K562 (cell line): ENCODE measurements around the gene KRT72. TPM values are rescaled to one million over a fixed set of nuclear protein-coding genes. Genes with fewer than 3 reads are reported as not detected.

ENCODE experiments used
- ATAC-seq: fragments of 200-7000 bp; cut with Tn5 transposase; 3 replicates; pipeline ENCODE4 v1.9.1; 2020; ENCODE audit warnings: moderate library complexity
- BruUV-seq: library from RNA; stranded (reverse); fragments of 400-500 nt; replicated peaks from 2 replicates; lab custom pipeline; 2021; lab: Mats Ljungman, UMichigan
- CTCF ChIA-PET: fragments of 300-600 bp; formaldehyde crosslinking; extraction: SDS; loops from one replicate; lab custom pipeline; 2021; ENCODE audit warnings: low intra/inter-chr PET ratio; lab: Yijun Ruan, JAX
- POLR2A ChIA-PET: fragments of 300-600, 350-650 bp; sonication (Branson Sonifier 250); formaldehyde crosslinking; extraction: SDS; loops from one replicate; lab custom pipeline; 2021; ENCODE audit warnings: antibody characterized with exemption, inconsistent platforms; lab: Yijun Ruan, JAX
- DNase-seq, 4 experiments: peaks; one replicate each; pipeline versions ENCODE4 v3.0.0 to v3.0.0-alpha.2; 2011 to 2018; ENCODE audit warnings: low spot score in 3 of 4, mixed read lengths in 3 of 4; ENCODE audit errors: extremely low read depth in 1 of 4
- FAIRE-seq: peaks from 2 replicates; lab custom pipeline; 2011; peaks lifted over from hg19 to GRCh38; lab: Jason Lieb, UNC
- H2AFZ ChIP-seq: 2 replicates; pipeline ENCODE4 v1.6.0; 2011; ENCODE audit warnings: low read depth, low read length, control low read depth, inconsistent platforms
- H3K27ac ChIP-seq: fragments of 200-600 bp; 3 replicates; pipeline ENCODE4 v1.8.0; 2011; ENCODE audit warnings: low read depth, mild to moderate bottlenecking, control low read depth, inconsistent platforms, low read length, moderate library complexity, mixed read lengths; ENCODE audit errors: extremely low read depth
- H3K27me3 ChIP-seq, 2 experiments: fragments of 300-600 bp in 1 of 2; 2 replicates in 1 of 2; 3 replicates in 1 of 2; pipeline versions ENCODE4 v1.6.0 to v1.8.0; 2011; ENCODE audit warnings: inconsistent platforms in 2 of 2, low read length in 2 of 2, mild to moderate bottlenecking in 1 of 2, mixed read lengths in 1 of 2, moderate library complexity in 1 of 2; ENCODE audit not compliant: control insufficient read depth in 2 of 2, insufficient read depth in 2 of 2
- H3K36me3 ChIP-seq: fragments of 300-600 bp; 3 replicates; pipeline ENCODE4 v1.8.0; 2011; ENCODE audit warnings: mild to moderate bottlenecking, low read length, inconsistent platforms; ENCODE audit not compliant: control insufficient read depth, insufficient read depth
- H3K4me1 ChIP-seq, 2 experiments: fragments of 200-600 bp in 1 of 2; replicated peaks in 1 of 2; 2 replicates in 1 of 2; 3 replicates in 1 of 2; pipeline versions ENCODE4 v1.5.1 to v1.8.0; 2011; ENCODE audit warnings: inconsistent platforms in 2 of 2, low read length in 2 of 2, mild to moderate bottlenecking in 1 of 2, mixed read lengths in 1 of 2, moderate library complexity in 1 of 2; ENCODE audit not compliant: control insufficient read depth in 2 of 2, insufficient read depth in 2 of 2
- H3K4me2 ChIP-seq: 2 replicates; pipeline ENCODE4 v1.6.1; 2011; ENCODE audit warnings: low read length, control low read depth, inconsistent platforms, mixed read lengths; ENCODE audit not compliant: insufficient read depth
- H3K4me3 ChIP-seq: fragments of 200-600 bp; sonication (generic), shearing (Covaris generic); 2 replicates; pipeline ENCODE4 v1.5.1; 2016; ENCODE audit warnings: control low read depth, inconsistent platforms
- H3K79me2 ChIP-seq: fragments of 200-600 bp; 3 replicates; pipeline ENCODE4 v1.8.0; 2011; ENCODE audit warnings: low read length, inconsistent platforms; ENCODE audit not compliant: control insufficient read depth, insufficient read depth
- H3K9ac ChIP-seq, 2 experiments: 2 replicates each; pipeline versions ENCODE4 v1.6.0 to v1.6.1; 2011; ENCODE audit warnings: low read depth in 2 of 2, low read length in 2 of 2, control low read depth in 1 of 2, inconsistent platforms in 1 of 2, mild to moderate bottlenecking in 1 of 2, mixed read lengths in 1 of 2; ENCODE audit not compliant: insufficient read depth in 1 of 2
- H3K9me1 ChIP-seq: one replicate; pipeline ENCODE4 v1.6.0; 2011; ENCODE audit warnings: inconsistent platforms, mild to moderate bottlenecking, low read length, moderate library complexity; ENCODE audit not compliant: control insufficient read depth, insufficient read depth
- H3K9me3 ChIP-seq: replicated peaks from 2 replicates; pipeline ENCODE4 v1.5.1; 2011; ENCODE audit warnings: low read depth, low read length, inconsistent platforms; ENCODE audit not compliant: control insufficient read depth, insufficient read depth
- H4K20me1 ChIP-seq: replicated peaks from 2 replicates; pipeline ENCODE4 v1.6.1; 2011; ENCODE audit warnings: low read length, inconsistent platforms, mixed read lengths; ENCODE audit not compliant: control insufficient read depth, insufficient read depth
- PHB ChIP-seq: fragments of 250-450 bp; sonication (Bioruptor Pico); IDR thresholded peaks from 2 replicates; pipeline ENCODE4 v1.5.0; 2021
- SLC30A9 ChIP-seq: fragments of 250-450 bp; sonication (Bioruptor Pico); IDR thresholded peaks from 2 replicates; pipeline ENCODE4 v1.8.0; 2022; ENCODE audit warnings: mild to moderate bottlenecking, moderate library complexity
- SUPT5H ChIP-seq: fragments of 450-650 bp; IDR thresholded peaks from 2 replicates; pipeline ENCODE4 v1.6.1; 2016
- TEAD1 ChIP-seq, 2 experiments: fragments of 450-650 bp in 1 of 2; sonication (generic) in 1 of 2; formaldehyde crosslinking; IDR thresholded peaks; 2 replicates each; pipeline versions ENCODE4 v1.4.0 to v1.8.0; 2020 to 2022; ENCODE audit warnings: mild to moderate bottlenecking in 2 of 2, missing genetic modification reagents in 1 of 2
- ZEB2 ChIP-seq: fragments of 450-650 bp; IDR thresholded peaks from 2 replicates; pipeline ENCODE4 v1.6.1; 2016
- ZFP36 ChIP-seq: fragments of 150-350 bp; IDR thresholded peaks from 2 replicates; pipeline ENCODE4 v1.6.1; 2018; ENCODE audit warnings: low read length, low read depth; ENCODE audit not compliant: partially characterized antibody
- ZNF24 ChIP-seq: fragments of 450-650 bp; IDR thresholded peaks from 2 replicates; pipeline ENCODE4 v1.6.1; 2016
- ZNF347 ChIP-seq: fragments of 450-650 bp; formaldehyde crosslinking; IDR thresholded peaks from 2 replicates; pipeline ENCODE4 v1.4.0; 2020; ENCODE audit warnings: low read depth, mild to moderate bottlenecking, moderate library complexity
- ZNF785 ChIP-seq: fragments of 250-450 bp; sonication (Bioruptor Pico); IDR thresholded peaks from 2 replicates; pipeline ENCODE4 v1.4.0; 2020; ENCODE audit warnings: mild to moderate bottlenecking
- WGBS: fragments of 100-300 bp; shearing (Covaris generic); methylation state at CpG from one replicate; pipeline ENCODE4 v1.1.6; 2016; ENCODE audit warnings: low coverage, mixed read lengths; ENCODE audit not compliant: insufficient coverage; ENCODE audit errors: missing lambda C conversion rate; 5-methylcytosine and 5-hydroxymethylcytosine counted together
- in situ Hi-C: fragments of 300-500 bp; cut with MboI; formaldehyde crosslinking; loops from 4 replicates; pipeline ENCODE4 v1.15.0; 2018; ENCODE audit warnings: inconsistent platforms, mixed read lengths
- intact Hi-C: fragments of 100-400 bp; cut with micrococcal nuclease; formaldehyde crosslinking; loops from 2 replicates; pipeline ENCODE4 v1.14.2; 2022
- polyA plus RNA-seq, 8 experiments: library from polyadenylated mRNA; depleted of rRNA in 4 of 8; stranded (reverse) in 5 of 8; unstranded in 3 of 8; fragments of >200 nt; fragmentation: Nextera tagmentation in 2 of 8; fragmentation: Illumina TruSeq in 1 of 8; extraction: Ambion mirVana in 2 of 8; extraction: Trizol in 1 of 8; gene quantifications; 2 replicates each; pipeline versions ENCODE4 v1.2.1 to v1.2.3, GENCODE V29; 2011 to 2014; ENCODE audit warnings: inconsistent platforms in 1 of 8, missing spikeins in 1 of 8
- total RNA-seq, 7 experiments: library from RNA; depleted of rRNA in 6 of 7; stranded (reverse); fragments of >200 nt in 6 of 7; fragmentation: Illumina TruSeq in 2 of 7; extraction: Trizol in 2 of 7; gene quantifications; 2 replicates each; pipeline versions ENCODE4 v1.2.1 to v1.2.3, GENCODE V29; 2011 to 2021; ENCODE audit warnings: low replicate concordance in 1 of 7
- TF ChIP-seq, protein P1 (sequence below): fragments of 450-650 bp; conservative IDR thresholded peaks from 2 replicates; pipeline ENCODE4 v1.6.1; 2016; ENCODE audit warnings: missing genetic modification characterization, low read depth, mild to moderate bottlenecking, control low read depth, missing compliant biosample characterization
- TF ChIP-seq, protein P2 (sequence below): sonication (generic); formaldehyde crosslinking; IDR thresholded peaks from 2 replicates; pipeline ENCODE4 v1.8.1; 2023; ENCODE audit warnings: mild to moderate bottlenecking, missing genetic modification reagents
- TF ChIP-seq, protein P3 (sequence below): fragments of 450-650 bp; formaldehyde crosslinking; conservative IDR thresholded peaks from 2 replicates; pipeline ENCODE4 v1.4.0; 2022; ENCODE audit warnings: mild to moderate bottlenecking, missing genetic modification characterization

Gene KRT72
- total and polyA plus RNA-seq, 9 of the 15 experiments (the other 6 are each of a cell fraction or from before 2014, with no cell fraction given): not detected

DNA sequence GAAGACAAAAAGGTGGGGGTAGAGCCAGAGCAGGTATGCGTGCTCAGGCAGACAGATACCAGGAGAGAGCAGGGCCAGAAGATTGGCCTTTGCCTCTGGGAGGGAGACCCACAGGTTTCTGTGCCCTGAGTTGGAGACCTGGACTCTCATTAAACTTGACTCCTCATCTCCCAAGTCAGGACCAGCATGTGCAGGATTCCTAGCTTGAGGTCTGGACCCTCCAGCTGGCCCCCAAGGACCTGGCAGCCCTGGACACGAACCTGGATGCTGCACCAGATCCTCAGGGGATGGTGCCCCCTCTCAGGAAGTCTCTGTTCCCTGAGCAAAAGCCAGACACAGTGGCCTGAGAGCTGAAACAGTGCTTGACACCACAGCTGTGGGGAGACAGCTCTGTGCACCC, 27.6 kb upstream of the KRT72 start (continued):
- TF ChIP-seq, protein P1, sequence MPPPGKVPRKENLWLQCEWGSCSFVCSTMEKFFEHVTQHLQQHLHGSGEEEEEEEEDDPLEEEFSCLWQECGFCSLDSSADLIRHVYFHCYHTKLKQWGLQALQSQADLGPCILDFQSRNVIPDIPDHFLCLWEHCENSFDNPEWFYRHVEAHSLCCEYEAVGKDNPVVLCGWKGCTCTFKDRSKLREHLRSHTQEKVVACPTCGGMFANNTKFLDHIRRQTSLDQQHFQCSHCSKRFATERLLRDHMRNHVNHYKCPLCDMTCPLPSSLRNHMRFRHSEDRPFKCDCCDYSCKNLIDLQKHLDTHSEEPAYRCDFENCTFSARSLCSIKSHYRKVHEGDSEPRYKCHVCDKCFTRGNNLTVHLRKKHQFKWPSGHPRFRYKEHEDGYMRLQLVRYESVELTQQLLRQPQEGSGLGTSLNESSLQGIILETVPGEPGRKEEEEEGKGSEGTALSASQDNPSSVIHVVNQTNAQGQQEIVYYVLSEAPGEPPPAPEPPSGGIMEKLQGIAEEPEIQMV (tag): no peak
- TF ChIP-seq ZNF785 (no peak), SUPT5H (no peak), ZNF347 (CRISPR knock-in tag) (no peak), ZNF24 (no peak), ZEB2 (no peak), ZFP36 (no peak), PHB (CRISPR knock-in tag) (no peak)

DNA sequence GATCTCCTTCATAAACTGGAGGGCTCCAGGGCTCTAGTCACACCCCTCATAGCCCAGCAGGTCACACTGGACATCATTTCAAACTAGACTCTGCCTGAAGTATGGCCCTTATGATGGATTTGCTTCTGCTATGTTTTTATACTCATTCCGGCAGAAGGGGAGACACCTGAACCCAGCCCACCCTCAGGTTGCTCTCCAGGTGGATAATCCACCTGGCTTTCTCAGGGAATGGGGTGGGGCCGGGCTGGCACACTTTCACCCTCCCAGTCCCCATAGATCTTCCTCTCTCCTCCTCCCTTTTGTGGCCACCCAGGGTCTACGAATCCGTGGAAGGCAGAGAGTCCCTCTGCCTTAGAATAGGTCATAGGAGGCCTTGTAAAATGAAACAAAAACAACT, 26.8 kb upstream of the KRT72 start:
- no peak overlapping the region for H3K9ac ChIP-seq
- H3K4me2 ChIP-seq: no peak overlapping the region
- H3K79me2 ChIP-seq: no peaks in the 10 kb centered on the region
- in situ Hi-C loops (no loop called here), intact Hi-C loops (no loop called here)
- H3K4me3 ChIP-seq: no peak overlapping the region
- 48% methylated on average over 4 of the region's 4 CpGs for WGBS
- ChIA-PET CTCF (no interaction called here), POLR2A (no interaction called here)
- no peaks in the 10 kb centered on the region for H4K20me1 ChIP-seq
- no peak overlapping the region for H3K27ac ChIP-seq
- H3K4me1 ChIP-seq: peaks cover 4 to 29% of the 10 kb centered on the region in 2 experiments
- no peaks in the 10 kb centered on the region for H3K9me1 ChIP-seq
- FAIRE-seq (no peak), ATAC-seq (no peak), DNase-seq (no peak)
- no peak overlapping the region for H2AFZ ChIP-seq
- TF ChIP-seq, protein P2, sequence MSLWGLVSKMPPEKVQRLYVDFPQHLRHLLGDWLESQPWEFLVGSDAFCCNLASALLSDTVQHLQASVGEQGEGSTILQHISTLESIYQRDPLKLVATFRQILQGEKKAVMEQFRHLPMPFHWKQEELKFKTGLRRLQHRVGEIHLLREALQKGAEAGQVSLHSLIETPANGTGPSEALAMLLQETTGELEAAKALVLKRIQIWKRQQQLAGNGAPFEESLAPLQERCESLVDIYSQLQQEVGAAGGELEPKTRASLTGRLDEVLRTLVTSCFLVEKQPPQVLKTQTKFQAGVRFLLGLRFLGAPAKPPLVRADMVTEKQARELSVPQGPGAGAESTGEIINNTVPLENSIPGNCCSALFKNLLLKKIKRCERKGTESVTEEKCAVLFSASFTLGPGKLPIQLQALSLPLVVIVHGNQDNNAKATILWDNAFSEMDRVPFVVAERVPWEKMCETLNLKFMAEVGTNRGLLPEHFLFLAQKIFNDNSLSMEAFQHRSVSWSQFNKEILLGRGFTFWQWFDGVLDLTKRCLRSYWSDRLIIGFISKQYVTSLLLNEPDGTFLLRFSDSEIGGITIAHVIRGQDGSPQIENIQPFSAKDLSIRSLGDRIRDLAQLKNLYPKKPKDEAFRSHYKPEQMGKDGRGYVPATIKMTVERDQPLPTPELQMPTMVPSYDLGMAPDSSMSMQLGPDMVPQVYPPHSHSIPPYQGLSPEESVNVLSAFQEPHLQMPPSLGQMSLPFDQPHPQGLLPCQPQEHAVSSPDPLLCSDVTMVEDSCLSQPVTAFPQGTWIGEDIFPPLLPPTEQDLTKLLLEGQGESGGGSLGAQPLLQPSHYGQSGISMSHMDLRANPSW (CRISPR knock-in tag): no peak
- TF ChIP-seq TEAD1 (CRISPR knock-in tag; IDR thresholded peaks at IDR 0.05) (no peak), SLC30A9 (no peak)
- TF ChIP-seq, protein P3, sequence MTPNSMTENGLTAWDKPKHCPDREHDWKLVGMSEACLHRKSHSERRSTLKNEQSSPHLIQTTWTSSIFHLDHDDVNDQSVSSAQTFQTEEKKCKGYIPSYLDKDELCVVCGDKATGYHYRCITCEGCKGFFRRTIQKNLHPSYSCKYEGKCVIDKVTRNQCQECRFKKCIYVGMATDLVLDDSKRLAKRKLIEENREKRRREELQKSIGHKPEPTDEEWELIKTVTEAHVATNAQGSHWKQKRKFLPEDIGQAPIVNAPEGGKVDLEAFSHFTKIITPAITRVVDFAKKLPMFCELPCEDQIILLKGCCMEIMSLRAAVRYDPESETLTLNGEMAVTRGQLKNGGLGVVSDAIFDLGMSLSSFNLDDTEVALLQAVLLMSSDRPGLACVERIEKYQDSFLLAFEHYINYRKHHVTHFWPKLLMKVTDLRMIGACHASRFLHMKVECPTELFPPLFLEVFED (CRISPR knock-in tag): no peak
- no peaks in the 10 kb centered on the region for H3K36me3 ChIP-seq
- H3K27me3 ChIP-seq: no peaks in the 10 kb centered on the region
- no TSS peak for BruUV-seq
- H3K9me3 ChIP-seq: no peaks in the 10 kb centered on the region
